Neuronal stem cell (in vitro differentiated cells): Measurements from ENCODE around the gene NAB2.

Experiments
- DNase-seq: peaks from one replicate; pipeline ENCODE4 v3.0.0-alpha.2; 2013; ENCODE audit warnings: low spot score
- H2AFZ ChIP-seq: one replicate; pipeline ENCODE4 v1.6.1; 2013; ENCODE audit warnings: mild to moderate bottlenecking, low read length, inconsistent platforms
- H2AK5ac ChIP-seq: 2 replicates; pipeline ENCODE4 v1.6.1; 2013; ENCODE audit warnings: low read depth, mild to moderate bottlenecking, inconsistent platforms, low read length, moderate library complexity, mixed read lengths
- H2BK120ac ChIP-seq: 2 replicates; pipeline ENCODE4 v1.6.1; 2013; ENCODE audit warnings: low read depth, mild to moderate bottlenecking, inconsistent platforms, low read length, moderate library complexity, mixed read lengths
- H2BK12ac ChIP-seq: one replicate; pipeline ENCODE4 v1.6.1; 2013; ENCODE audit warnings: low read length, inconsistent platforms
- H2BK15ac ChIP-seq: 2 replicates; pipeline ENCODE4 v1.6.1; 2013; ENCODE audit warnings: mild to moderate bottlenecking, low read length, inconsistent platforms, mixed read lengths
- H2BK5ac ChIP-seq: one replicate; pipeline ENCODE4 v1.6.1; 2013; ENCODE audit warnings: inconsistent platforms, mild to moderate bottlenecking, low read length, moderate library complexity
- H3K14ac ChIP-seq: one replicate; pipeline ENCODE4 v1.6.1; 2013; ENCODE audit warnings: low read length, inconsistent platforms
- H3K18ac ChIP-seq: 2 replicates; pipeline ENCODE4 v1.6.1; 2013; ENCODE audit warnings: low read length, inconsistent platforms
- H3K23ac ChIP-seq: 2 replicates; pipeline ENCODE4 v1.6.1; 2013; ENCODE audit warnings: low read depth, mild to moderate bottlenecking, mixed read lengths, low read length, inconsistent platforms; ENCODE audit not compliant: poor library complexity
- H3K27ac ChIP-seq: replicated peaks from 3 replicates; pipeline ENCODE4 v1.5.1; 2013; ENCODE audit warnings: low read length, inconsistent platforms
- H3K27me3 ChIP-seq, 3 experiments: 2 replicates each; pipeline ENCODE4 v1.6.1; 2013; ENCODE audit warnings: low read length in 3 of 3, mild to moderate bottlenecking in 2 of 3, inconsistent platforms in 1 of 3, low read depth in 1 of 3, mixed read lengths in 1 of 3, moderate library complexity in 1 of 3; ENCODE audit not compliant: control insufficient read depth in 3 of 3, insufficient read depth in 3 of 3
- H3K36me3 ChIP-seq, 2 donors: replicated peaks in 1 of 2; 2 replicates each; pipeline ENCODE4 v1.6.1; 2013; ENCODE audit warnings: low read length in 2 of 2; ENCODE audit not compliant: control insufficient read depth in 2 of 2, insufficient read depth in 2 of 2
- H3K4ac ChIP-seq: 2 replicates; pipeline ENCODE4 v1.6.1; 2013; ENCODE audit warnings: inconsistent platforms, mild to moderate bottlenecking, low read length, moderate library complexity
- H3K4me1 ChIP-seq, 2 donors: 1 replicate in 1 of 2; 2 replicates in 1 of 2; pipeline ENCODE4 v1.6.1; 2013; ENCODE audit warnings: low read length in 2 of 2, low read depth in 1 of 2; ENCODE audit not compliant: control insufficient read depth in 2 of 2, insufficient read depth in 1 of 2
- H3K4me2 ChIP-seq: one replicate; pipeline ENCODE4 v1.6.1; 2013; ENCODE audit warnings: mild to moderate bottlenecking, low read length, inconsistent platforms; ENCODE audit not compliant: insufficient read depth, poor library complexity, severe bottlenecking
- H3K4me3 ChIP-seq, 2 donors: 2 replicates each; pipeline ENCODE4 v1.5.1; 2013; ENCODE audit warnings: low read length in 2 of 2, mild to moderate bottlenecking in 2 of 2, inconsistent platforms in 1 of 2, moderate library complexity in 1 of 2
- H3K79me1 ChIP-seq: one replicate; pipeline ENCODE4 v1.6.1; 2013; ENCODE audit warnings: low read depth, mild to moderate bottlenecking, inconsistent platforms, low read length, moderate library complexity
- H3K9ac ChIP-seq: one replicate; pipeline ENCODE4 v1.6.1; 2013; ENCODE audit warnings: mild to moderate bottlenecking, low read depth, low read length, inconsistent platforms; ENCODE audit not compliant: poor library complexity
- H3K9me3 ChIP-seq, 2 donors: replicated peaks in 1 of 2; 2 replicates each; pipeline versions ENCODE3 to v1.6.1; 2013; ENCODE audit warnings: low read length in 2 of 2, mild to moderate bottlenecking in 2 of 2, inconsistent platforms in 1 of 2, low read depth in 1 of 2, mixed read lengths in 1 of 2, moderate library complexity in 1 of 2; ENCODE audit not compliant: control insufficient read depth in 2 of 2, insufficient read depth in 1 of 2
- H4K8ac ChIP-seq: one replicate; pipeline ENCODE4 v1.6.1; 2013; ENCODE audit warnings: low read depth, mild to moderate bottlenecking, inconsistent platforms, low read length, moderate library complexity
- H4K91ac ChIP-seq: one replicate; pipeline ENCODE4 v1.6.1; 2013; ENCODE audit warnings: low read length, low read depth, mild to moderate bottlenecking, inconsistent platforms; ENCODE audit not compliant: poor library complexity
- WGBS, 2 donors: extraction: QIAGEN DNeasy Blood & Tissue Kit; methylation state at CpG; one replicate each; pipeline ENCODE4 v1.1.7; 2013; ENCODE audit warnings: missing lambda C conversion rate in 2 of 2, mixed read lengths in 1 of 2; ENCODE audit not compliant: insufficient read length in 2 of 2, insufficient replicate concordance in 1 of 2; ENCODE audit errors: extremely low coverage in 2 of 2; 5-methylcytosine and 5-hydroxymethylcytosine counted together

The NAB2 gene

GRCh38 chr12:57042695-57043094 is 46.2 kb upstream of the NAB2 start:
- H3K27me3 ChIP-seq, result peaks cover 0 to 73% (median 0%) of the 10 kb centered on the region in 3 experiments
- H2AFZ ChIP-seq, result no peak overlapping the region
- H3K14ac ChIP-seq, result no peak overlapping the region
- no peak overlapping the region for H3K18ac ChIP-seq
- H3K27ac ChIP-seq, result no peak overlapping the region
- H3K4me1 ChIP-seq, result no peaks in the 10 kb centered on the region
- no peak overlapping the region for H3K23ac ChIP-seq
- H2BK12ac ChIP-seq, result no peak overlapping the region
- no CpG with 5 or more reads among the region's 2 CpGs for WGBS, 2 donors
- no peaks in the 10 kb centered on the region for H3K9me3 ChIP-seq
- H3K4me2 ChIP-seq, result no peak overlapping the region
- no peaks in the 10 kb centered on the region for H3K79me1 ChIP-seq
- H2BK5ac ChIP-seq, result no peak overlapping the region
- H3K9ac ChIP-seq, result no peak overlapping the region
- no peaks in the 10 kb centered on the region for H3K36me3 ChIP-seq
- H2AK5ac ChIP-seq, result no peak overlapping the region
- no peak overlapping the region for H2BK15ac ChIP-seq
- no peak overlapping the region for H2BK120ac ChIP-seq
- H3K4me3 ChIP-seq, result no peak overlapping the region
- no peak overlapping the region for H4K8ac ChIP-seq
- no peak overlapping the region for H4K91ac ChIP-seq
- H3K4ac ChIP-seq, result no peak overlapping the region
- DNase-seq, result no peak

GRCh38 chr12:57044468-57044867 is 44.4 kb upstream of the NAB2 start:
- Histone ChIP-seq H3K18ac (no peak overlapping the region), H3K14ac (no peak overlapping the region), H3K4me1 (no peaks in the 10 kb centered on the region), H2AK5ac (no peak overlapping the region), H3K27ac (no peak overlapping the region), H3K9ac (no peak overlapping the region), H2BK5ac (no peak overlapping the region), H3K4me3 (no peak overlapping the region), H3K4me2 (no peak overlapping the region), H2BK12ac (no peak overlapping the region), H3K27me3 (peaks cover 0 to 61% (median 0%) of the 10 kb centered on the region in 3 experiments), H3K23ac (no peak overlapping the region), H3K79me1 (no peaks in the 10 kb centered on the region), H4K8ac (no peak overlapping the region), H2AFZ (no peak overlapping the region), H4K91ac (no peak overlapping the region), H3K4ac (no peak overlapping the region), H3K36me3 (no peaks in the 10 kb centered on the region), H3K9me3 (no peaks in the 10 kb centered on the region), H2BK120ac (no peak overlapping the region), H2BK15ac (no peak overlapping the region)
- DNase-seq, result no peak
- no CpG with 5 or more reads among the region's 6 CpGs for whole genome bisulfite sequencing, 2 donors

DNA sequence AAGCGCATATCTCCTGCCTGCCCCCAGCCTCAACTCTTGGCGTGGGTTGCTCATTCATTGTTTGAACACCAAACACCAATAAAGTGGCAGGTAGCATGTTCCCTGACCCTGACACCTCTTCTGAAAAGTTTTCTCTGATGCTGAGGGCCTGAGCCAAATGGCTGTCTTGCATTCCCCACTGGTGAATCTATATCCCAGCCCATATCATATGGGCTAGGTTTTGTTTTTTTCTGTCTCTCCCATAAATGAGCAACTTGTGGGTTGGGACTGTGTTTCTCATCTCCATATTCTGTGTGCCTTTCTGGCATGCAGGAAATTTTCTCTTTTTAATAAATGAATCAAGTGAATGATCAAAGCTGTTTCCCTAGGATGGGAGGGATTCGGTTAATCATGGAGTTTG is 44.0 kb upstream of the NAB2 start:
- Histone ChIP-seq H3K4ac (no peak overlapping the region), H4K8ac (no peak overlapping the region), H4K91ac (no peak overlapping the region), H3K23ac (no peak overlapping the region), H3K9ac (no peak overlapping the region), H2AFZ (no peak overlapping the region), H2BK12ac (no peak overlapping the region), H3K36me3 (no peaks in the 10 kb centered on the region), H3K18ac (no peak overlapping the region), H3K4me3 (no peak overlapping the region), H3K9me3 (no peaks in the 10 kb centered on the region), H2BK5ac (no peak overlapping the region), H3K27me3 (peaks cover 0 to 59% (median 0%) of the 10 kb centered on the region in 3 experiments), H3K4me1 (peaks cover 0 to under 1% of the 10 kb centered on the region in 2 donors), H3K4me2 (no peak overlapping the region), H3K14ac (no peak overlapping the region), H3K79me1 (no peaks in the 10 kb centered on the region), H2BK120ac (no peak overlapping the region), H3K27ac (no peak overlapping the region), H2AK5ac (no peak overlapping the region), H2BK15ac (no peak overlapping the region)
- no peak for DNase-seq
- no CpG with 5 or more reads among the region's 3 CpGs for WGBS, 2 donors

GRCh38 chr12:57046086-57046791 is 42.7 kb upstream of the NAB2 start:
- peaks cover 0 to 2% of the 10 kb centered on the region in 2 donors for H3K4me1 ChIP-seq
- no peak overlapping the region for H2BK120ac ChIP-seq
- no peak overlapping the region for H2BK12ac ChIP-seq
- H2AFZ ChIP-seq, result no peak overlapping the region
- H3K18ac ChIP-seq, result no peak overlapping the region
- no peak overlapping the region for H3K14ac ChIP-seq
- no CpG with 5 or more reads among the region's 6 CpGs for WGBS, 2 donors
- H3K4ac ChIP-seq, result no peak overlapping the region
- no peak overlapping the region for H4K8ac ChIP-seq
- no peak overlapping the region for H4K91ac ChIP-seq
- no peaks in the 10 kb centered on the region for H3K36me3 ChIP-seq
- no peaks in the 10 kb centered on the region for H3K79me1 ChIP-seq
- no peak overlapping the region for H3K4me3 ChIP-seq
- no peak overlapping the region for H2BK5ac ChIP-seq
- no peak overlapping the region for H3K27ac ChIP-seq
- H2BK15ac ChIP-seq, result no peak overlapping the region
- no peak overlapping the region for H3K4me2 ChIP-seq
- H2AK5ac ChIP-seq, result no peak overlapping the region
- no peak for DNase-seq
- no peaks in the 10 kb centered on the region for H3K9me3 ChIP-seq
- H3K27me3 ChIP-seq, result peaks cover 0 to 47% (median 0%) of the 10 kb centered on the region in 3 experiments
- H3K9ac ChIP-seq, result no peak overlapping the region
- no peak overlapping the region for H3K23ac ChIP-seq
